ENCODE data around the gene CBY2. TPM values are rescaled to one million over a fixed set of nuclear protein-coding genes. Genes with fewer than 3 reads are reported as not detected.
"Not testable (repeated sequence)": the region's sequence is repeated elsewhere in the genome, so short reads cannot be mapped to it uniquely, and the experiment has no call there.

CBY2 gene
- total RNA-seq: not detected

GRCh38 chr13:45702088-45702487 is at the start of gene CBY2:
TSS of gene CBY2 (plus strand) at chr13:45702320. CDS start at chr13:45702391, 71 bp downstream.
- no peaks in the 10 kb centered on the region for H3K9me3 ChIP-seq
- no peak within 1 kb of the TSS for H3K4me3 ChIP-seq
- no peak within 1 kb of the TSS for H3K27ac ChIP-seq
- no peak for TF ChIP-seq CTCF (IDR thresholded peaks at IDR 0.05)
- TF ChIP-seq EP300 (IDR thresholded peaks at IDR 0.05): no peak
- no peak for TF ChIP-seq POLR2A (IDR thresholded peaks at IDR 0.05)
- no peak for TF ChIP-seq POLR2AphosphoS5 (IDR thresholded peaks at IDR 0.05)
- H3K36me3 ChIP-seq: no peaks in the 10 kb centered on the region
- no peaks in the 10 kb centered on the region for H3K27me3 ChIP-seq
- ATAC-seq: no peak
- 71% methylated on average over 1 of the region's 1 CpG; no CpG with 5 or more reads in 1 of the 2 donors for WGBS, 2 donors (ENCODE audit: low coverage in 1 of 2)
- H3K4me1 ChIP-seq: no peaks in the 10 kb centered on the region

GRCh38 chr13:45654633-45655349 is 47.3 kb upstream of the CBY2 start:
- H3K4me3 ChIP-seq: no peak overlapping the region
- WGBS, 2 donors (ENCODE audit: low coverage in 1 of 2): 80 to 100% methylated on average over 1 of the region's 5 CpGs
- H3K27ac ChIP-seq: no peak overlapping the region
- peaks cover 0 to 8% (median 0%) of the 10 kb centered on the region in 3 donors for H3K9me3 ChIP-seq
- no peaks in the 10 kb centered on the region for H3K4me1 ChIP-seq
- ATAC-seq: no peak
- H3K27me3 ChIP-seq: no peaks in the 10 kb centered on the region
- TF ChIP-seq EP300 (IDR thresholded peaks at IDR 0.05): no peak
- no peak for TF ChIP-seq POLR2AphosphoS5 (IDR thresholded peaks at IDR 0.05)
- TF ChIP-seq CTCF (IDR thresholded peaks at IDR 0.05): no peak
- TF ChIP-seq POLR2A (IDR thresholded peaks at IDR 0.05): no peak
- no peaks in the 10 kb centered on the region for H3K36me3 ChIP-seq

- H3K9me3 ChIP-seq: peaks cover 0 to 8% (median 0%) of the 10 kb centered on the region in 3 donors
- H3K4me1 ChIP-seq: no peaks in the 10 kb centered on the region
- TF ChIP-seq POLR2A (IDR thresholded peaks at IDR 0.05): no peak
- no peak for TF ChIP-seq EP300 (IDR thresholded peaks at IDR 0.05)
- TF ChIP-seq POLR2AphosphoS5 (IDR thresholded peaks at IDR 0.05): no peak
- no peak for TF ChIP-seq CTCF (IDR thresholded peaks at IDR 0.05)
- no peak for ATAC-seq
- WGBS, 2 donors (ENCODE audit: low coverage in 1 of 2): 66 to 91% methylated on average over 5 of the region's 5 CpGs
- H3K27me3 ChIP-seq: no peaks in the 10 kb centered on the region
- H3K36me3 ChIP-seq: no peaks in the 10 kb centered on the region
- H3K4me3 ChIP-seq: no peak overlapping the region
- no peak overlapping the region for H3K27ac ChIP-seq
These were observed 43.4 kb upstream of the CBY2 start for GRCh38 chr13:45658586-45659235.

GRCh38 chr13:45659536-45659935 is 42.6 kb upstream of the CBY2 start:
- H3K27me3 ChIP-seq: no peaks in the 10 kb centered on the region
- no peak overlapping the region for H3K27ac ChIP-seq
- no peak for ATAC-seq
- H3K4me1 ChIP-seq: no peaks in the 10 kb centered on the region
- TF ChIP-seq EP300 (IDR thresholded peaks at IDR 0.05) (no peak), POLR2A (IDR thresholded peaks at IDR 0.05) (no peak), CTCF (IDR thresholded peaks at IDR 0.05) (no peak), POLR2AphosphoS5 (IDR thresholded peaks at IDR 0.05) (no peak)
- no peaks in the 10 kb centered on the region for H3K36me3 ChIP-seq
- no peak overlapping the region for H3K4me3 ChIP-seq
- peaks cover 0 to 8% (median 0%) of the 10 kb centered on the region in 3 donors for H3K9me3 ChIP-seq
- 67 to 80% methylated on average over 2 to 3 of the region's 3 CpGs for WGBS, 2 donors (ENCODE audit: low coverage in 1 of 2)

GRCh38 chr13:45660458-45660857 is 41.7 kb upstream of the CBY2 start:
- H3K27ac ChIP-seq, H3K4me1 ChIP-seq, H3K4me3 ChIP-seq, H3K27me3 ChIP-seq, ATAC-seq, H3K9me3 ChIP-seq, H3K36me3 ChIP-seq: not testable (repeated sequence)
- 33% methylated on average over 1 of the region's 1 CpG for WGBS, 2 donors (ENCODE audit: low coverage in 1 of 2)

Measured in gastroesophageal sphincter (tissue), 4 donors.